ENCODE data around the gene PARP12.
A peak's percentile ranks its signal among the peaks of the same experiment; 100 is the strongest.

Gene PARP12

DNA sequence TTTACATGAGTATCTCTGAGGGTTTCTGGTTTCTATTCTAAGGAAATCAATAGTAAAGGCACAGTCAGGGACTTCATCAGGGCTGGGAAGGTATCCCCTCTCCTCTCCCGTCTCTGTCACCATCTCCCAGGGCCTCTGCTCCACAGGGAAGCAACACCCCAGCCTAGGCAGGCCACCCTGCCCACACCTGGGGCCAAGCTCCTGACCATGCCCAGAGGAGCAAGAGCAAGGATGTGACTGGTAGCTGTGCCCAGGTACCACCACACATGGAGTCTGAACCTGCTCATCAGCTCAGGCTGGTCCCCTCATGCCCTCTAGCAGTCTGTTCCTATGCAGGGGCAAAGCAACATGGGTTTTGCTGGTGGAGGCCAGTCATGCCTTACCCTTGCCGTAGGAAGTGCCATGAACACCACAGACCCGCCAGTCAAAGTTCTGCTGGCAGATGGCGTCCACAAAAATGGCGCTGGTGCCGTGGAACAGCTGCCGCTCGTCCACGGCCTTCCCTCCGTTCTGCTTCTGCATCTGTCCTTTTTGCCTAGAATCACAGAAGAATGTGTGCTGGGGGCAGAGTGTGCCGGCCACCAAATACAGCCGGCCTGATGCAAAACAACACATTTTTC lies 36.8 kb downstream of the PARP12 start:
- TF ChIP-seq Cebpa-rat (IDR thresholded peaks at IDR 0.05), result no peak
- Histone ChIP-seq H3K4me1 (no peaks in the 10 kb centered on the region), H3K4me3 (no peak overlapping the region), H4K20me1 (peaks cover 0 to 70% (median 6%) of the 10 kb centered on the region in 11 experiments; a peak in 9 of 22 replicates), H3K36me3 (peaks cover 55 to 95% (median 78%) of the 10 kb centered on the region in 11 experiments), H3K4me2 (no peak overlapping the region), H3K9me3 (replicated peaks in 1 of 11) (no peaks in the 10 kb centered on the region), H3K27ac (no peak overlapping the region), H3K9ac (no peak overlapping the region), H3K27me3 (no peaks in the 10 kb centered on the region)

- Histone ChIP-seq H3K4me2 (no peak overlapping the region), H4K20me1 (peaks cover 0 to 63% (median 5%) of the 10 kb centered on the region in 11 experiments; a peak in 9 of 22 replicates), H3K4me1 (no peaks in the 10 kb centered on the region), H3K27me3 (no peaks in the 10 kb centered on the region), H3K9me3 (replicated peaks in 1 of 11) (no peaks in the 10 kb centered on the region), H3K4me3 (no peak overlapping the region), H3K36me3 (peaks cover 52 to 90% (median 72%) of the 10 kb centered on the region in 11 experiments), H3K27ac (no peak overlapping the region), H3K9ac (no peak overlapping the region)
- TF ChIP-seq Cebpa-rat (IDR thresholded peaks at IDR 0.05), result no peak
Observed at GRCh38 chr7:140025241-140025640, 37.5 kb downstream of the PARP12 start.

GRCh38 chr7:140024585-140024984 lies 38.2 kb downstream of the PARP12 start:
- Histone ChIP-seq H3K4me3 (no peak overlapping the region), H3K36me3 (peaks cover 52 to 83% (median 68%) of the 10 kb centered on the region in 11 experiments), H3K9me3 (replicated peaks in 1 of 11) (no peaks in the 10 kb centered on the region), H3K27ac (no peak overlapping the region), H3K27me3 (no peaks in the 10 kb centered on the region), H4K20me1 (peaks cover 0 to 62% (median 0%) of the 10 kb centered on the region in 11 experiments; a peak in 9 of 22 replicates), H3K4me2 (no peak overlapping the region), H3K4me1 (no peaks in the 10 kb centered on the region), H3K9ac (no peak overlapping the region)
- TF ChIP-seq Cebpa-rat (IDR thresholded peaks at IDR 0.05), result no peak

DNA sequence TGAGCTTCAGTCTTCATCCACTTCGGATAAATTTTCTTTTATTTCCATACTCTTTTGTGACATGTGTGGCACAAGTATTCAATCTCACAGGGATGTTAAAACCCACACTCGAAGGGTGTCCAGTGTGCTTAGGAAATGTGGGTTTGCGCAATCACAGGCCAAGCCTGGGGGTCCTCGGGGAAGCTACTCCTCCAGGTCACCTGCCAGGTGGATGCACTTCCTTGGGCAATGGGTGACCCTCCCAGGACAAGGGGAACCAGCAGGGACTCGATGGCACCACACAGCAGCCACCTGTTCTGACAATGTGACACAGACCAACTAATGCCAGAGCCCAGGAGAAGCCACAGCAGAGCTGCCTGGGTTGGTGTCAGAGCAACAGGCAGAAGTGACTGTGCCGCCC lies 39.0 kb downstream of the PARP12 start:
- H3K9ac ChIP-seq, result no peak overlapping the region
- TF ChIP-seq Cebpa-rat (IDR thresholded peaks at IDR 0.05), result peak in 5 of 11 experiments; percentile 11 to 56 (median 34); a peak in 4 of 22 replicates
- H3K36me3 ChIP-seq, result peaks cover 52 to 80% (median 66%) of the 10 kb centered on the region in 11 experiments
- no peak overlapping the region for H3K4me3 ChIP-seq
- no peaks in the 10 kb centered on the region for H3K4me1 ChIP-seq
- peaks cover 0 to 53% (median 3%) of the 10 kb centered on the region in 11 experiments; a peak in 8 of 22 replicates for H4K20me1 ChIP-seq
- no peaks in the 10 kb centered on the region for H3K27me3 ChIP-seq
- H3K27ac ChIP-seq, result no peak overlapping the region
- no peaks in the 10 kb centered on the region for H3K9me3 ChIP-seq (replicated peaks in 1 of 11)
- H3K4me2 ChIP-seq, result no peak overlapping the region

DNA sequence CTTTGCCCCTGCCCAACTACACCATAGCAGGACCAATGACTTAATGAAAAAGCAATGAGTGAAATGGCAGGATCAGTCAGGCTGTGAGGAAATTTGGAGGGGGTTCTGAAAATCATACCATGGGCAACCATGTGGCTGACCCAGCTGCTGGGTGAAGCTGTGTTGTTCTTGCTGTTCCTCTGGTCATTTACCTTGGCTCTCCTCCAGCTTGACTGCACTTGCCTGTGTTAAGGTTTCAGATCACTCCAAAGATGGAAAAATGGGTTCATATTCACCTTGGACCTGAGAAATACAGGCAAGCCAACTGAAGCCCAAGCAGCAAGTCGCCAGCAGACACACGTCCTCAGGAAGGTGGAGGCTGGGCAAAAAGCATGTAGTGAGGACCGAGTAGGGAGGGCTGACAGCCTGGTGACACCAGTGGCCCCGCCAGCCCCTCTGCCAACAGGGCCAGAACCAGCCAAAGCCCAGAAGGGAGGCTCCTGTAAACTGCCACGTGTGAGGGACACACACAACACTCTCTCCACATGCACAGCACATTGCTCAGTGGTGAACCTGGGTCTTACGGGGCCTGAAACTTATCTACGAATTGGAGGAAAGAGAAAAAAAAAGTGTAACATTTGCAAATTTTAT lies 40.1 kb downstream of the PARP12 start:
- peaks cover 46 to 70% (median 56%) of the 10 kb centered on the region in 11 experiments for H3K36me3 ChIP-seq
- H3K9me3 ChIP-seq (replicated peaks in 1 of 11), result no peaks in the 10 kb centered on the region
- no peak overlapping the region for H3K4me2 ChIP-seq
- no peak overlapping the region for H3K9ac ChIP-seq
- no peak for TF ChIP-seq Cebpa-rat (IDR thresholded peaks at IDR 0.05)
- H3K4me1 ChIP-seq, result no peaks in the 10 kb centered on the region
- no peak overlapping the region for H3K4me3 ChIP-seq
- no peak overlapping the region for H3K27ac ChIP-seq
- peaks cover 0 to 44% (median 3%) of the 10 kb centered on the region in 11 experiments; a peak in 8 of 22 replicates for H4K20me1 ChIP-seq
- H3K27me3 ChIP-seq, result no peaks in the 10 kb centered on the region

DNA sequence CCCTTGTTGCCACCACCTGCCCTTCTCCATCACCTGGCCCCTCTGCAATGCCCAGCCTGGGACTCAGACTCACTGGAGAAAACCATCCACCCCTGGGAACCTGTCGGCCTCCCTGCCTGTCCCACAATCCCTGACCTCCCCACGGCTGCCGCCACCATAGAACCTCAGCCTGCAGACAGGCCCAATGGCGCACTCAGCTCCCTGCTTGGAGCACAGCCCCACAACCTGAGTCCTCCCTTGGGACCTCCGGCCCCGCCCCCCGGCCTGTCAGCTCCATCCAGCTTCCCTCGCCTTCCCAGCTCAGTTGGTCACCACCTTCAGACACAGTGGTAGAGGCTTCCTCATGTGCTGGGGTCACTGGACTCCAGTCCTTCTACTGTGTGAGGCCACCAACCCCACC lies 41.1 kb downstream of the PARP12 start:
- Histone ChIP-seq H3K9me3 (replicated peaks in 1 of 11) (no peaks in the 10 kb centered on the region), H3K27me3 (no peaks in the 10 kb centered on the region), H3K4me3 (no peak overlapping the region), H3K4me1 (no peaks in the 10 kb centered on the region), H4K20me1 (peaks cover 0 to 35% (median 6%) of the 10 kb centered on the region in 11 experiments; a peak in 7 of 22 replicates), H3K27ac (no peak overlapping the region), H3K9ac (no peak overlapping the region), H3K36me3 (peaks cover 39 to 59% (median 45%) of the 10 kb centered on the region in 11 experiments), H3K4me2 (no peak overlapping the region)
- TF ChIP-seq Cebpa-rat (IDR thresholded peaks at IDR 0.05), result no peak

DNA sequence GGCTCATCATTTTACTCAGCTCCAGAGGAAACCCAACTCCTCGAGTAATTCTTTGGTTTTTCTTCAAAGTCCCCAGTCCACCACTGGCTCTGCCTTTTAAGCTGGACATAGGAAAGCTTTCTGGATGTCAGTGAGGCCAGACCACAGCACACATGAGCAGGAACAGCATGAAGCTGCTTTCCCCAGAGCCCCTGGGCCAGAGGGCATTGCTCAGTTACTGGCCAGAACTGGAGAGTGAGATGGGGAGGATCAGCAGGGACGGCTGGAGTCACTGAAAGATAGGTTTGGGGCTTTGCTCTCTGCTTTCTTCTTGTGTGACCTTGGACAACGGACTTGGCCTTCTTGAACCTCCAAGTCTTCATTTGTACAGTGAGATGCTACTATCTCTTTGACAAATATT lies 43.1 kb downstream of the PARP12 start:
- H3K4me2 ChIP-seq, result no peak overlapping the region
- H4K20me1 ChIP-seq, result peaks cover 0 to 30% (median 6%) of the 10 kb centered on the region in 11 experiments; a peak in 7 of 22 replicates
- no peak overlapping the region for H3K9ac ChIP-seq
- no peak overlapping the region for H3K4me3 ChIP-seq
- H3K9me3 ChIP-seq (replicated peaks in 1 of 11), result no peaks in the 10 kb centered on the region
- no peak overlapping the region for H3K27ac ChIP-seq
- TF ChIP-seq Cebpa-rat (IDR thresholded peaks at IDR 0.05), result no peak
- H3K36me3 ChIP-seq, result peaks cover 22 to 39% (median 26%) of the 10 kb centered on the region in 11 experiments; a peak in 21 of 22 replicates
- no peaks in the 10 kb centered on the region for H3K27me3 ChIP-seq
- no peaks in the 10 kb centered on the region for H3K4me1 ChIP-seq

DNA sequence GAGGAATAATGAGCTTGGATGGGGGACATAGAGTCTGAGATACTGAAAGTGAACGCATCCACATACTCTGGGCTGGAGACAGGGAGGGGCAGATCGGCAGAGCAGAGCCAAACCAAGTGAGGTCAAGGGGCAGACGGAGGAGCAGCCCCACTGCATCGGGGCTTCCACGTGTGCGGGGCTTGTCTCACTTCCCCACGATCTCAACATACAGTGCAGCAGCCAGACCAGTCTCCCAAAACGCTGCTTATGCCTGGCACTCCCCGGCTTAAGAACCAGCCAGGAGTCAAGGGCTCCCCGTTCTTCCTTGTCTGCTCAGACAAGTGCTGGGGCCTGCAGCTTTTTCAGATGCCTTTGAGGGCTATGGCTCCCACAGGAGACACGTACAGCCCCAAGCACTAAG lies 43.6 kb downstream of the PARP12 start:
- H3K4me2 ChIP-seq, result no peak overlapping the region
- H3K4me3 ChIP-seq, result no peak overlapping the region
- H3K27ac ChIP-seq, result no peak overlapping the region
- H3K4me1 ChIP-seq, result no peaks in the 10 kb centered on the region
- H3K9ac ChIP-seq, result no peak overlapping the region
- H3K27me3 ChIP-seq, result no peaks in the 10 kb centered on the region
- H3K9me3 ChIP-seq (replicated peaks in 1 of 11), result no peaks in the 10 kb centered on the region
- peaks cover 0 to 30% (median 6%) of the 10 kb centered on the region in 11 experiments; a peak in 7 of 22 replicates for H4K20me1 ChIP-seq
- no peak for TF ChIP-seq Cebpa-rat (IDR thresholded peaks at IDR 0.05)
- peaks cover 18 to 35% (median 22%) of the 10 kb centered on the region in 11 experiments; a peak in 21 of 22 replicates for H3K36me3 ChIP-seq

GRCh38 chr7:140018125-140019043 lies 44.4 kb downstream of the PARP12 start:
- no peaks in the 10 kb centered on the region for H3K27me3 ChIP-seq
- peaks cover 0 to 27% (median 6%) of the 10 kb centered on the region in 11 experiments; a peak in 7 of 22 replicates for H4K20me1 ChIP-seq
- peaks cover 10 to 28% (median 14%) of the 10 kb centered on the region in 11 experiments; a peak in 21 of 22 replicates for H3K36me3 ChIP-seq
- H3K4me3 ChIP-seq, result no peak overlapping the region
- no peak overlapping the region for H3K27ac ChIP-seq
- no peak for TF ChIP-seq Cebpa-rat (IDR thresholded peaks at IDR 0.05)
- H3K4me1 ChIP-seq, result no peaks in the 10 kb centered on the region
- no peaks in the 10 kb centered on the region for H3K9me3 ChIP-seq (replicated peaks in 1 of 11)
- no peak overlapping the region for H3K4me2 ChIP-seq
- no peak overlapping the region for H3K9ac ChIP-seq

Measured in BLaER1 treated with 17β-estradiol and CSF1 and Interleukin-3, amounts not matched to agents 10 nM and 100 nM (cell line).